Islet precursor cell (in vitro differentiated cells): ENCODE measurements around the gene RARRES1.

Source experiments
- DNase-seq: peaks from one replicate; pipeline ENCODE4 v3.0.0-alpha.2; 2018

RARRES1 gene

GRCh38 chr3:158765518-158766205, 33.4 kb upstream of the RARRES1 start:
- no peak for DNase-seq

- DNase-seq = no peak
These were observed 31.2 kb upstream of the RARRES1 start for GRCh38 chr3:158763421-158763820.

GRCh38 chr3:158762701-158763100, 30.4 kb upstream of the RARRES1 start:
- no peak for DNase-seq

- no peak for DNase-seq
These were observed 29.1 kb upstream of the RARRES1 start for GRCh38 chr3:158761350-158761749.

GRCh38 chr3:158755421-158755820, 23.2 kb upstream of the RARRES1 start:
- no peak for DNase-seq

- DNase-seq = peak; percentile 23
These were observed 21.6 kb upstream of the RARRES1 start for GRCh38 chr3:158753854-158754253.

- DNase-seq = peak; percentile 48
These were observed 19.1 kb upstream of the RARRES1 start for GRCh38 chr3:158751316-158751715.

- peak; percentile 4 for DNase-seq
These were observed 17.8 kb upstream of the RARRES1 start for GRCh38 chr3:158750016-158750415.

GRCh38 chr3:158749526-158749925, 17.3 kb upstream of the RARRES1 start:
- DNase-seq = peak; percentile 39

GRCh38 chr3:158748237-158748828, 16.1 kb upstream of the RARRES1 start:
- peak; percentile 45 for DNase-seq

GRCh38 chr3:158747417-158747816, 15.2 kb upstream of the RARRES1 start:
- peak; percentile 13 for DNase-seq

- DNase-seq = no peak
These were observed 13.3 kb upstream of the RARRES1 start for GRCh38 chr3:158745551-158745950.

GRCh38 chr3:158744567-158745288, 12.5 kb upstream of the RARRES1 start:
- peak; percentile 4 for DNase-seq

- DNase-seq = peak; percentile 40
These were observed 11.7 kb upstream of the RARRES1 start for GRCh38 chr3:158743664-158744566.

- no peak for DNase-seq
These were observed 10.8 kb upstream of the RARRES1 start for GRCh38 chr3:158742871-158743663.

- peak; percentile 42 for DNase-seq
These were observed 7.4 kb upstream of the RARRES1 start for GRCh38 chr3:158739661-158740060.

GRCh38 chr3:158739078-158739477, 6.8 kb upstream of the RARRES1 start:
- peak; percentile 29 for DNase-seq

- DNase-seq = no peak
These were observed 6.4 kb upstream of the RARRES1 start for GRCh38 chr3:158738653-158739052.

- DNase-seq = peak; percentile 43
These were observed 5.8 kb upstream of the RARRES1 start for GRCh38 chr3:158737976-158738615.

GRCh38 chr3:158737410-158737809, 5.2 kb upstream of the RARRES1 start:
- no peak for DNase-seq

- DNase-seq = peak; percentile 16
These were observed 3.2 kb upstream of the RARRES1 start for GRCh38 chr3:158735296-158736033.
